ENCODE results near the gene CNTN2. TPM values are rescaled to one million over a fixed set of nuclear protein-coding genes. Genes with fewer than 3 reads are reported as not detected.

Gene CNTN2
- total RNA-seq, 1 experiment from 2014 or later, result not detected

DNA sequence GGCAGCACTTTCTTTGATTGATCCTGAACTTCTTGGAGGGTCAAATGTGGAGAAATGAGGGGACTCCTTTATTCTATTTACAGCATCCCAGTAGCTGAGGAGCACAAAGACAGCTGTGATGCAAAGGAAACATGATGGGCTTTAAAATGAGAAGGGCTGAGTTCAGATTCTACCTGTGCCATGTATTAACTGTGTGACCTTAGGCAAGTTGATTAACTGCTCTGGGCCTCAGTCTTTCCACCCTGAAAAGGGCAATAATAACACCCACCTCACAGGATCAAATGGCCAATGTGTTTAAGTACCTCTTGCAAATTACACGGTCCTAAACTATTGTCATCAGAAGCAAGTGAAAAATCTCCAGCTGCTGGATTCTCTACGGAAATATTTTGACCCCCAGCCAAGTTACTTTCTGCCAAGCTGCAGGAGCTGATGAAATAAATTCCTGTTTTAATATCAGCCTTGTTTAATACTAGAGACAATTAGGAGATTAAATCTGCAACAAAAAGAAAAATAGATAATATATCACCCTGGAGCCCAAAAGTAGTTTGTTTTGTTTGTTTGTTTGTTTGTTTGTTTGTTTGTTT is 25.5 kb downstream of the CNTN2 start:
- no peak for DNase-seq
- no peak overlapping the region for H3K4me2 ChIP-seq
- no peaks in the 10 kb centered on the region for H4K20me1 ChIP-seq (ENCODE audit: insufficient read depth)
- H3K9me3 ChIP-seq (ENCODE audit: insufficient read depth, low read depth), result no peaks in the 10 kb centered on the region
- no peaks in the 10 kb centered on the region for H3K4me1 ChIP-seq (replicated peaks; ENCODE audit: insufficient read depth)
- no peaks in the 10 kb centered on the region for H3F3A ChIP-seq (ENCODE audit: insufficient read depth, low read depth)
- CTCF ChIA-PET, result interaction anchor here (0.7 kb wide), 1 partner anchor 17 kb away, joined by 4 read pairs; no protein-coding TSS in a partner anchor
- H3K27me3 ChIP-seq (ENCODE audit: insufficient read depth, low read depth), result peaks cover 45% of the 10 kb centered on the region
- intact Hi-C loops (cut with micrococcal nuclease; ENCODE audit: unreplicated experiment), result no loop called here
- no peaks in the 10 kb centered on the region for H3K36me3 ChIP-seq (ENCODE audit: low read depth)
- no peak overlapping the region for H3K4me3 ChIP-seq
- TF ChIP-seq, protein P1, sequence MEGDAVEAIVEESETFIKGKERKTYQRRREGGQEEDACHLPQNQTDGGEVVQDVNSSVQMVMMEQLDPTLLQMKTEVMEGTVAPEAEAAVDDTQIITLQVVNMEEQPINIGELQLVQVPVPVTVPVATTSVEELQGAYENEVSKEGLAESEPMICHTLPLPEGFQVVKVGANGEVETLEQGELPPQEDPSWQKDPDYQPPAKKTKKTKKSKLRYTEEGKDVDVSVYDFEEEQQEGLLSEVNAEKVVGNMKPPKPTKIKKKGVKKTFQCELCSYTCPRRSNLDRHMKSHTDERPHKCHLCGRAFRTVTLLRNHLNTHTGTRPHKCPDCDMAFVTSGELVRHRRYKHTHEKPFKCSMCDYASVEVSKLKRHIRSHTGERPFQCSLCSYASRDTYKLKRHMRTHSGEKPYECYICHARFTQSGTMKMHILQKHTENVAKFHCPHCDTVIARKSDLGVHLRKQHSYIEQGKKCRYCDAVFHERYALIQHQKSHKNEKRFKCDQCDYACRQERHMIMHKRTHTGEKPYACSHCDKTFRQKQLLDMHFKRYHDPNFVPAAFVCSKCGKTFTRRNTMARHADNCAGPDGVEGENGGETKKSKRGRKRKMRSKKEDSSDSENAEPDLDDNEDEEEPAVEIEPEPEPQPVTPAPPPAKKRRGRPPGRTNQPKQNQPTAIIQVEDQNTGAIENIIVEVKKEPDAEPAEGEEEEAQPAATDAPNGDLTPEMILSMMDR (conservative IDR thresholded peaks at IDR 0.05), result no peak
- TF ChIP-seq EZH2 (IDR thresholded peaks at IDR 0.05; ENCODE audit: low read depth), result no peak
- no peak overlapping the region for H2AFZ ChIP-seq
- no peaks in the 10 kb centered on the region for H3K9me2 ChIP-seq (ENCODE audit: insufficient read depth)
- H3K79me2 ChIP-seq (ENCODE audit: low read depth), result no peaks in the 10 kb centered on the region
- H3K27ac ChIP-seq, result no peak overlapping the region
- BruUV-seq (replicated peaks), result no TSS peak
- POLR2A ChIA-PET (ENCODE audit: unreplicated experiment), result no interaction called here

DNA sequence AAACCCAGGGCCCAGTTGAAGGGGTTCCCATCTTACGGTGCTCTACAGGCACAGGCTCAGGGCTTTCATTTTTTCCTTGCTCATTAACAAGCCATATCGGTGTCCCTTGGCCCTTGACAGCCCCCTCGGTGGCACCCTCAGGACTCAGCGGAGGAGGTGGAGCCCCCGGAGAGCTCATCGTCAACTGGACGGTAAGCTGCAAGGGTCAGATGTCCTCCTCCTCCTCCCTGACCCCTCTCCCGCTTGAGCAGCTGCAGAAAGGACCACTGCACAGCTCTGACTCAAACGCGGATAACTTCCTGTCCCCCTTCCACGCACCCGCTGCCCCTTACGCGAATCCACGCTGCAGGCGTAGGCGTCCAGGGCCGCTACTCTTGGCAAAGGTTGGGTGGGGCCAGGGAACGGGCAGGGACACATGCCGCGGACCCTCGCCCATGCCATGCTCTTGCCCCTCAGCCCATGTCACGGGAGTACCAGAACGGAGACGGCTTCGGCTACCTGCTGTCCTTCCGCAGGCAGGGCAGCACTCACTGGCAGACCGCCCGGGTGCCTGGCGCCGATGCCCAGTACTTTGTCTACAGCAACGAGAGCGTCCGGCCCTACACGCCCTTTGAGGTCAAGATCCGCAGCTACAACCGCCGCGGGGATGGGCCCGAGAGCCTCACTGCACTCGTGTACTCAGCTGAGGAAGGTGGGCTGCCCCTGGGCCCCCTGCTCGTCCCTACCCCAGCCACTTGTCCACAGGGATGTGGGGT is 26.5 kb downstream of the CNTN2 start:
- DNase-seq, result no peak
- ChIA-PET CTCF (no interaction called here), POLR2A (ENCODE audit: unreplicated experiment) (no interaction called here)
- intact Hi-C loops (cut with micrococcal nuclease; ENCODE audit: unreplicated experiment), result no loop called here
- BruUV-seq (replicated peaks), result no TSS peak
- no peaks in the 10 kb centered on the region for H4K20me1 ChIP-seq (ENCODE audit: insufficient read depth)
- H3K27me3 ChIP-seq (ENCODE audit: insufficient read depth, low read depth), result peaks cover 37% of the 10 kb centered on the region
- no peaks in the 10 kb centered on the region for H3K4me1 ChIP-seq (replicated peaks; ENCODE audit: insufficient read depth)
- no peak overlapping the region for H3K4me2 ChIP-seq
- no peaks in the 10 kb centered on the region for H3K36me3 ChIP-seq (ENCODE audit: low read depth)
- H3K79me2 ChIP-seq (ENCODE audit: low read depth), result no peaks in the 10 kb centered on the region
- no peak overlapping the region for H3K4me3 ChIP-seq
- H3K27ac ChIP-seq, result no peak overlapping the region
- H3K9me2 ChIP-seq (ENCODE audit: insufficient read depth), result no peaks in the 10 kb centered on the region
- H2AFZ ChIP-seq, result no peak overlapping the region
- no peaks in the 10 kb centered on the region for H3K9me3 ChIP-seq (ENCODE audit: insufficient read depth, low read depth)
- H3F3A ChIP-seq (ENCODE audit: insufficient read depth, low read depth), result no peaks in the 10 kb centered on the region
- TF ChIP-seq EZH2 (IDR thresholded peaks at IDR 0.05; ENCODE audit: low read depth), result no peak
- TF ChIP-seq, protein P1 (conservative IDR thresholded peaks at IDR 0.05), result no peak

DNA sequence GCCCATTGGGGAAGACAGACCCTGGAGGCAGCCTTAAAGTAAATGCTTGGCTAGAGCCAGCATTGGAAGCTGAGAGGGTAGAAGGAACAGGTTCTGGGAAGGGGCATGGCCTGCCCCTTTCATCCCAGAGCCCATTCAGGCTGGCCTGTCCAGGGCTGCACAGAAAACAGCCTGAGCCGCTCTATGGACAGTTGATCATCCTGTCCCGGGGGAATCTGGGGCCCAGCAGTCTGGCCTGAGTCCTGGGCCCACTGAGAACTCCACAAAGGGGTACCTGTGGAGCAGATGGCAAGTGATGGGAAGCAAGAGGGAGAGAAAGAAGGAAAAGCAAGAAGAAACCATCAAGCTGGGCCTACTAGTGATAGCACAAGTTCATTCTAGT is 28.0 kb downstream of the CNTN2 start:
- DNase-seq, result no peak
- H3K4me1 ChIP-seq (replicated peaks; ENCODE audit: insufficient read depth), result no peaks in the 10 kb centered on the region
- intact Hi-C loops (cut with micrococcal nuclease; ENCODE audit: unreplicated experiment), result no loop called here
- no peaks in the 10 kb centered on the region for H3K79me2 ChIP-seq (ENCODE audit: low read depth)
- no peaks in the 10 kb centered on the region for H3K9me3 ChIP-seq (ENCODE audit: insufficient read depth, low read depth)
- no TSS peak for BruUV-seq (replicated peaks)
- H3K4me2 ChIP-seq, result no peak overlapping the region
- no peaks in the 10 kb centered on the region for H4K20me1 ChIP-seq (ENCODE audit: insufficient read depth)
- H3K4me3 ChIP-seq, result no peak overlapping the region
- POLR2A ChIA-PET (ENCODE audit: unreplicated experiment), result interaction anchor here (0.5 kb wide), 1 partner anchor 465 kb away, joined by 11 read pairs; no protein-coding TSS in a partner anchor
- CTCF ChIA-PET, result no interaction called here
- H2AFZ ChIP-seq, result no peak overlapping the region
- H3K27ac ChIP-seq, result no peak overlapping the region
- no peaks in the 10 kb centered on the region for H3F3A ChIP-seq (ENCODE audit: insufficient read depth, low read depth)
- H3K9me2 ChIP-seq (ENCODE audit: insufficient read depth), result no peaks in the 10 kb centered on the region
- peaks cover 22% of the 10 kb centered on the region for H3K27me3 ChIP-seq (ENCODE audit: insufficient read depth, low read depth)
- no peaks in the 10 kb centered on the region for H3K36me3 ChIP-seq (ENCODE audit: low read depth)
- TF ChIP-seq, protein P1 (conservative IDR thresholded peaks at IDR 0.05), result no peak
- TF ChIP-seq EZH2 (IDR thresholded peaks at IDR 0.05; ENCODE audit: low read depth), result no peak

All from PC-9 (cell line).